Astrocyte of the cerebellum (primary cell): ENCODE results near the gene ARHGDIG.

Source experiments
- DNase-seq: peaks from one replicate; pipeline ENCODE4 v3.0.0-alpha.2; 2011; ENCODE audit warnings: low read depth
- H3K4me3 ChIP-seq: 2 replicates; pipeline ENCODE4 v1.5.1; 2011; ENCODE audit warnings: mild to moderate bottlenecking, low read depth, low read length, moderate library complexity
- CTCF ChIP-seq: IDR thresholded peaks from 2 replicates; pipeline ENCODE4 v1.5.1; 2012; ENCODE audit warnings: low read length, low read depth, moderate library complexity, mild to moderate bottlenecking; ENCODE audit errors: missing control alignments
- in situ Hi-C: cut with HindIII; loops from 2 replicates; pipeline ENCODE4 v1.10.0; 2017; ENCODE audit warnings: low sequenced_read_pairs

The ARHGDIG gene

GRCh38 chr16:272633-273546 lies 7.5 kb upstream of the ARHGDIG start:
- DNase-seq: no peak
- in situ Hi-C loops: no loop called here
- no peak for TF ChIP-seq CTCF
- no peak overlapping the region for H3K4me3 ChIP-seq

DNA sequence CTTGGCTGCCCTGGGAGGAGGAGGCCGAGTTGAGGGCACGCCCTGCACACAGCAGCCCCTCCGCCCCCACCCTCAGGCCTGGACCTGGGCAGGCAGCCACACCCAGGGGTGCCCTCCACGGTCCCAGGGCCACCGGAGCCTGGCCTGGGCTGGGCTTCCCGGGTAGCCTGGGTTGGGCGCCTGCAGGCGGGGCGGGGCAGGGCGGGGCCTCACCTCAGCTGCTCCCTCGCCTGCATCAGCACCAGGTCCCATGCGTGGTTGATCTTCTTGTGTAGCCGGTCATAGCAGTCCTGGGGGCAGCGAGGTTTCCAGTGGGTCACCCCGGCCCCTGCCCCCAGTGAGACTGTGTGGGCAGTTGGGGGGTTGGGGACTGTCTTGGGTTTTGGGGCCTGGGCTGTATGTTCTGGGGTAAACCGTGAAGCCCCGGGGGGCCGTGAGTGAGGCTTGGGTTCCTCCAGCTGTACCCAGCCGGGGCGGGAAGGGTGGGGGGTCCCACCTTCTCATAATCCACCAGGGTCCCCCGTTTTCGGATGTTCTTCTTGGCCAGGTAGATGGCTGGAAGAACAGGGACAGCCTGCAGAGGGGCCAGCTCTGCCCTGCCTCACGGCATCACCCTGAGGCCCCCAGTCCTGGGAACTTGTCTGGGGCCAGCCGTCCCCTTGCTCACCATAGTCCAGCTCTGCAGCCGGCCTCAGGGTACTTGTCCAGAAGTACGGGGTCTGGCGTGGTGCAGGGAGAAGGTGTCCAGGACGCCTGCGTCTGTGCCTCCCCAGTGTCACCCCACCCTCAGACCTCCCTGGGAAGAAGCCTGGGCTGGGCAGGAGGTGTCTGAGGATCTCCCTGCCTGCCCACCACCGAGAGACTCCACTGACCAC lies 6.6 kb upstream of the ARHGDIG start:
- in situ Hi-C loops: no loop called here
- H3K4me3 ChIP-seq: no peak overlapping the region
- DNase-seq: no peak
- TF ChIP-seq CTCF: no peak

DNA sequence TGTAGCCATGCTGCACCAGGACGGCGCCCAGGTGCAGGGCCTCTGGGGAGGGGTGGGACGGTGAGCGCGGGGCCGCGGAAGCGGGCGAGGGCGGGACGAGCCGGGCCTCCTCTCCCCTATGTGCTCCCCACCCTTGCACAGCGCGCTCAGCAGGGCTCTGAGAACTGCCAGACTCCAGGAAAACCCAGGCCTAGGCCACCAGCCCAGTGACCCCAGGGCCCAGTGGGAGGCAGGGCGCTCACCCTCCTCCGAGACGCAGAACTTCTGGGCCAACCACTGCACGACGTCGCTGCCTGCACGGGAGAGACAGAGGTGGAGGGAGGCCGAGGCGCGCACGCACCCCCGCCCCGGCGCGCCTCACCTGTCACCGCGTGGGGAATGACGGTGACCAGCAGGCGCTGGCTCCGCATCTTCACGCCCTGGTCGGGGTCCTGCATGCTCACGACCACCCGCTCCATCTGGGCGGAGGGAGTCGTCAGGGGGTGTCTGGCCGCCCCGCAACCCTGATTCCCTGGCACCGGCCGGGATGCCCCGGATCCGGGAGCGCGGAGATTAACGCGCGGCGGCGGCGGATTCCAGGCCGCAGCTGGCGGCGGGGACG lies 5.2 kb upstream of the ARHGDIG start:
- no peak for DNase-seq
- TF ChIP-seq CTCF: no peak
- peak overlapping the region; percentile 29 for H3K4me3 ChIP-seq
- in situ Hi-C loops: no loop called here

DNA sequence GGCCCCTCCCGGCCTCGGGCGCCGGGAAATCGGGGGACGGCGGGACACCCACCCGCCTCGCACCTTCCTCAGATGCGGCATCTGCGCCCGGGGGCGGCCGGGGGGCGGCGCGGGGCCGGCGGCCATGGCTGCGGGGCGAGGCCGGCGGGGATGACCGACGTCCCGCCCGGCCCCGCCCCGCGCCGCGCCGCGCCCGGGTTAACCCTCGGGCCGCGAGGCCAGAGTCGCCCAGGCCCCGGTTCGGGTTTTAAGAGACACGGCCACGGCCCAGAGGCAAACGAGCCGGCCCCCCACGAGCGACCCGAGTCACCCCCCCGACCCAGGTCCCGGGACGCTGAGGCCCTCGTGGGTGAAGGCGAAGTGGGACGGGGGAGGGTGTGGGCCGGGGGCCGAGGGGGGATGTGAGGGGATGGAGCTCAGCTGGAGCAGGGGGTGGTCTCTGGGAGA lies 4.6 kb upstream of the ARHGDIG start, which contains the start of gene RGS11:
Gene RGS11 (minus strand): TSS at position 159 of the 447 bp plus-strand sequence. CDS start 33 bp downstream, at position 126.
- TF ChIP-seq CTCF: no peak
- no peak for DNase-seq
- peak within 1 kb of the TSS; percentile 29 for H3K4me3 ChIP-seq
- in situ Hi-C loops: no loop called here

DNA sequence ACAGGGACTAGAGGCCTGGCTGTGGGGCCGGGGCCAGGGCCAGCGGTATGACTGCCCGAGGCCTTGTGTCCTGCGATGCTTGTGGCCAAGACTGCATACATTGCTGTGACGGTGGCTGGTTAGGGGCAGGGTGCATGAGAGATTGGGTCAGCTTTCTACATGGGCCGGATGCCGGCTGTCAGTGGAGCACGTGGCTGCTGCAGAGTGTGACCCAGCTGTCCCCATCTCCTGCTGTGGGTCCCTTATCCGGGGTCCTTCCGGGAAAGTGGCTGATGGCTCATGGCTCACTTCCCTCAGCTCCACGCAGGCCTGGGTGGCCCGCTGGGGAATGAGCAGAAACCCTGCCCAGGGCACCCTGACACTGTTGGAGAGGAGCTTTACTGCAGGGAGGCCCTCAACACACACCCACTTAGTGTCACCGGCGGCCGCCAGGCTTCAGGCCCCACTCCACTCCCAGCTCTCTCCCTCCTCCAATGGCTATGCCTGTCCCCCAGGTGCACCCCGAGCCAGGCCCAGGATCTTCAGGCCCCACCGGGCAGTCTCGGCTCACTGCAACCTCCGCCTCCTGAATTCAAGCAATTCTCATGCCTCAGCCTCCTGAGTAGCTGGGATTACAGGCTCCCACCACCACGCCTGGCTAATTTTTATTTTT lies 3.8 kb upstream of the ARHGDIG start:
- no peak for DNase-seq
- no peak overlapping the region for H3K4me3 ChIP-seq
- in situ Hi-C loops: no loop called here
- no peak for TF ChIP-seq CTCF
